Activated CD4-positive, alpha-beta memory T cell treated with anti-CD3 and anti-CD28 coated beads for 36 hours (primary cell): ENCODE measurements around the gene MFSD12. TPM values are rescaled to one million over a fixed set of nuclear protein-coding genes. Genes with fewer than 3 reads are reported as not detected.

Source experiments
- CTCF ChIA-PET: fragments of 350-600 bp; sonication (Branson Sonifier 250); formaldehyde crosslinking; loops from one replicate; lab custom pipeline; 2021; ENCODE audit warnings: antibody characterized with exemption, inconsistent platforms; lab: Charles Lee
- POLR2A ChIA-PET: fragments of 350-600 bp; sonication (Branson Sonifier 250); formaldehyde crosslinking; loops from one replicate; lab custom pipeline; 2021; ENCODE audit warnings: antibody characterized with exemption; lab: Charles Lee
- DNase-seq: peaks from one replicate; pipeline ENCODE4 v3.0.0-alpha.2; 2020
- H3K27ac Mint-ChIP-seq: one replicate; pipeline ENCODE4 v1.8.0; 2021; ENCODE audit warnings: mixed read lengths
- H3K27me3 Mint-ChIP-seq: one replicate; pipeline ENCODE4 v1.8.0; 2021; ENCODE audit warnings: mixed read lengths
- H3K36me3 Mint-ChIP-seq: one replicate; pipeline ENCODE4 v1.8.0; 2021; ENCODE audit warnings: mixed read lengths
- H3K4me1 Mint-ChIP-seq: one replicate; pipeline ENCODE4 v1.8.0; 2021; ENCODE audit warnings: low read depth, mixed read lengths
- H3K4me3 Mint-ChIP-seq: one replicate; pipeline ENCODE4 v1.8.0; 2021; ENCODE audit warnings: mild to moderate bottlenecking, mixed read lengths
- H3K9me3 Mint-ChIP-seq: one replicate; pipeline ENCODE4 v1.8.0; 2021; ENCODE audit warnings: mixed read lengths
- intact Hi-C: fragments of 100-400 bp; cut with micrococcal nuclease; formaldehyde crosslinking; loops from one replicate; pipeline ENCODE4 v1.15.1; 2023
- total RNA-seq, 2 experiments: library from RNA; stranded (reverse); gene quantifications; one replicate each; pipeline ENCODE4 v1.2.3, GENCODE V29; 2021

The MFSD12 gene
- 10 to 100 TPM; 50.6 to 54.2 TPM for total RNA-seq

- intact Hi-C loops, result loop anchor here (1.0 to 5.0 kb wide), 3 partner anchors 15 to 70 kb away; partner anchors contain the start of genes CACTIN, FZR1 and HMG20B
- H3K27ac Mint-ChIP-seq, result peak within 1 kb of the TSS; percentile 76
- peak; percentile 96 for DNase-seq
- POLR2A ChIA-PET, result interaction anchor here (2.2 kb wide), 1 partner anchor 12 kb away, joined by 9 read pairs; no protein-coding TSS in a partner anchor
- no peaks in the 10 kb centered on the region for H3K36me3 Mint-ChIP-seq
- peak within 1 kb of the TSS; percentile 87 for H3K4me3 Mint-ChIP-seq
- peaks cover 36% of the 10 kb centered on the region for H3K4me1 Mint-ChIP-seq
- no peaks in the 10 kb centered on the region for H3K27me3 Mint-ChIP-seq
- H3K9me3 Mint-ChIP-seq, result no peaks in the 10 kb centered on the region
- CTCF ChIA-PET, result interaction anchor here (1.2 to 4.0 kb wide), 3 partner anchors 12 to 28 kb away, joined by 3 to 39 read pairs (median 5); partner anchors contain the start of gene GIPC3
Observed at GRCh38 chr19:3557461-3558248, at the start of gene MFSD12. Gene MFSD12 (minus strand): TSS chr19:3557586. CDS start chr19:3557403, 183 bp downstream.

GRCh38 chr19:3606690-3607289 lies 49.4 kb upstream of the MFSD12 start, which contains the start of gene TBXA2R:
Gene TBXA2R (minus strand): TSS chr19:3606875. CDS start chr19:3600634, 6,241 bp downstream.
- DNase-seq, result peak; percentile 59
- peaks cover 4% of the 10 kb centered on the region for H3K27me3 Mint-ChIP-seq
- no peaks in the 10 kb centered on the region for H3K4me1 Mint-ChIP-seq
- no peak within 1 kb of the TSS for H3K4me3 Mint-ChIP-seq
- ChIA-PET POLR2A (no interaction called here), CTCF (interaction anchor here (0.9 kb wide), 1 partner anchor 62 kb away, joined by 3 read pairs; no protein-coding TSS in a partner anchor)
- H3K36me3 Mint-ChIP-seq, result peaks cover under 1% of the 10 kb centered on the region
- intact Hi-C loops, result no loop called here
- H3K27ac Mint-ChIP-seq, result no peak within 1 kb of the TSS
- H3K9me3 Mint-ChIP-seq, result no peaks in the 10 kb centered on the region

GRCh38 chr19:3606174-3606689 lies 48.8 kb upstream of the MFSD12 start:
- no peak overlapping the region for H3K27ac Mint-ChIP-seq
- peak; percentile 41 for DNase-seq
- no peaks in the 10 kb centered on the region for H3K36me3 Mint-ChIP-seq
- no peak overlapping the region for H3K4me3 Mint-ChIP-seq
- H3K4me1 Mint-ChIP-seq, result no peaks in the 10 kb centered on the region
- peaks cover 4% of the 10 kb centered on the region for H3K27me3 Mint-ChIP-seq
- H3K9me3 Mint-ChIP-seq, result no peaks in the 10 kb centered on the region
- POLR2A ChIA-PET, result no interaction called here
- intact Hi-C loops, result no loop called here
- CTCF ChIA-PET, result no interaction called here

- Mint-ChIP-seq H3K4me3 (no peak overlapping the region), H3K27me3 (peaks cover 4% of the 10 kb centered on the region), H3K36me3 (no peaks in the 10 kb centered on the region), H3K27ac (no peak overlapping the region), H3K4me1 (no peaks in the 10 kb centered on the region), H3K9me3 (no peaks in the 10 kb centered on the region)
- intact Hi-C loops, result no loop called here
- CTCF ChIA-PET, result no interaction called here
- POLR2A ChIA-PET, result no interaction called here
- no peak for DNase-seq
Observed at GRCh38 chr19:3605770-3606169, 48.4 kb upstream of the MFSD12 start.

- no peaks in the 10 kb centered on the region for H3K36me3 Mint-ChIP-seq
- DNase-seq, result no peak
- no peaks in the 10 kb centered on the region for H3K4me1 Mint-ChIP-seq
- no peaks in the 10 kb centered on the region for H3K9me3 Mint-ChIP-seq
- ChIA-PET CTCF (no interaction called here), POLR2A (no interaction called here)
- intact Hi-C loops, result no loop called here
- H3K27me3 Mint-ChIP-seq, result peaks cover 4% of the 10 kb centered on the region
- no peak overlapping the region for H3K4me3 Mint-ChIP-seq
- no peak overlapping the region for H3K27ac Mint-ChIP-seq
Observed at GRCh38 chr19:3605361-3605760, 48.0 kb upstream of the MFSD12 start.

GRCh38 chr19:3604987-3605343 lies 47.6 kb upstream of the MFSD12 start:
- ChIA-PET CTCF (no interaction called here), POLR2A (interaction anchor here (0.5 kb wide), 1 partner anchor 139 kb away, joined by 3 read pairs; no protein-coding TSS in a partner anchor)
- no peaks in the 10 kb centered on the region for H3K36me3 Mint-ChIP-seq
- peak; percentile 40 for DNase-seq
- H3K4me1 Mint-ChIP-seq, result no peaks in the 10 kb centered on the region
- H3K4me3 Mint-ChIP-seq, result peak overlapping the region; percentile 18
- H3K27ac Mint-ChIP-seq, result no peak overlapping the region
- peaks cover 4% of the 10 kb centered on the region for H3K27me3 Mint-ChIP-seq
- no peaks in the 10 kb centered on the region for H3K9me3 Mint-ChIP-seq
- intact Hi-C loops, result no loop called here

GRCh38 chr19:3604227-3604986 lies 47.0 kb upstream of the MFSD12 start:
- intact Hi-C loops, result no loop called here
- Mint-ChIP-seq H3K4me1 (no peaks in the 10 kb centered on the region), H3K9me3 (no peaks in the 10 kb centered on the region), H3K36me3 (no peaks in the 10 kb centered on the region), H3K27me3 (peaks cover 4% of the 10 kb centered on the region), H3K27ac (no peak overlapping the region), H3K4me3 (peak overlapping the region; percentile 18)
- ChIA-PET CTCF (interaction anchor here (1.1 kb wide), 1 partner anchor 59 kb away, joined by 3 read pairs; no protein-coding TSS in a partner anchor), POLR2A (interaction anchor here (0.5 kb wide), 1 partner anchor 138 kb away, joined by 3 read pairs; no protein-coding TSS in a partner anchor)
- DNase-seq, result no peak

- Mint-ChIP-seq H3K27me3 (peaks cover 4% of the 10 kb centered on the region), H3K9me3 (no peaks in the 10 kb centered on the region), H3K4me3 (no peak overlapping the region), H3K4me1 (no peaks in the 10 kb centered on the region), H3K36me3 (no peaks in the 10 kb centered on the region), H3K27ac (no peak overlapping the region)
- DNase-seq, result no peak
- ChIA-PET POLR2A (no interaction called here), CTCF (interaction anchor here (1.1 kb wide), 1 partner anchor 58 kb away, joined by 3 read pairs; no protein-coding TSS in a partner anchor)
- intact Hi-C loops, result no loop called here
Observed at GRCh38 chr19:3603121-3603811, 45.9 kb upstream of the MFSD12 start.

- no peak overlapping the region for H3K4me3 Mint-ChIP-seq
- no peak for DNase-seq
- H3K9me3 Mint-ChIP-seq, result no peaks in the 10 kb centered on the region
- H3K27ac Mint-ChIP-seq, result no peak overlapping the region
- POLR2A ChIA-PET, result no interaction called here
- H3K36me3 Mint-ChIP-seq, result no peaks in the 10 kb centered on the region
- peaks cover 2% of the 10 kb centered on the region for H3K27me3 Mint-ChIP-seq
- no peaks in the 10 kb centered on the region for H3K4me1 Mint-ChIP-seq
- CTCF ChIA-PET, result no interaction called here
- intact Hi-C loops, result no loop called here
Observed at GRCh38 chr19:3601021-3601420, 43.6 kb upstream of the MFSD12 start.

- H3K27me3 Mint-ChIP-seq, result peaks cover 2% of the 10 kb centered on the region
- no peaks in the 10 kb centered on the region for H3K36me3 Mint-ChIP-seq
- intact Hi-C loops, result no loop called here
- ChIA-PET CTCF (no interaction called here), POLR2A (no interaction called here)
- no peak overlapping the region for H3K4me3 Mint-ChIP-seq
- H3K9me3 Mint-ChIP-seq, result no peaks in the 10 kb centered on the region
- no peak for DNase-seq
- H3K27ac Mint-ChIP-seq, result no peak overlapping the region
- H3K4me1 Mint-ChIP-seq, result no peaks in the 10 kb centered on the region
Observed at GRCh38 chr19:3599776-3600187, 42.4 kb upstream of the MFSD12 start.

GRCh38 chr19:3595521-3596061 lies 38.2 kb upstream of the MFSD12 start:
- peaks cover 3% of the 10 kb centered on the region for H3K9me3 Mint-ChIP-seq
- DNase-seq, result no peak
- no peak overlapping the region for H3K4me3 Mint-ChIP-seq
- no peaks in the 10 kb centered on the region for H3K4me1 Mint-ChIP-seq
- intact Hi-C loops, result no loop called here
- POLR2A ChIA-PET, result no interaction called here
- H3K27ac Mint-ChIP-seq, result no peak overlapping the region
- CTCF ChIA-PET, result no interaction called here
- no peaks in the 10 kb centered on the region for H3K27me3 Mint-ChIP-seq
- no peaks in the 10 kb centered on the region for H3K36me3 Mint-ChIP-seq
